ENCODE data around the gene OAT. TPM values are rescaled to one million over a fixed set of nuclear protein-coding genes. Genes with fewer than 3 reads are reported as not detected.
"Not testable (repeated sequence)": the region's sequence is repeated elsewhere in the genome, so short reads cannot be mapped to it uniquely, and the experiment has no call there.

OAT gene
- total and polyA plus RNA-seq, 9 donors = 56.3 to 128 (median 74.6) TPM

DNA sequence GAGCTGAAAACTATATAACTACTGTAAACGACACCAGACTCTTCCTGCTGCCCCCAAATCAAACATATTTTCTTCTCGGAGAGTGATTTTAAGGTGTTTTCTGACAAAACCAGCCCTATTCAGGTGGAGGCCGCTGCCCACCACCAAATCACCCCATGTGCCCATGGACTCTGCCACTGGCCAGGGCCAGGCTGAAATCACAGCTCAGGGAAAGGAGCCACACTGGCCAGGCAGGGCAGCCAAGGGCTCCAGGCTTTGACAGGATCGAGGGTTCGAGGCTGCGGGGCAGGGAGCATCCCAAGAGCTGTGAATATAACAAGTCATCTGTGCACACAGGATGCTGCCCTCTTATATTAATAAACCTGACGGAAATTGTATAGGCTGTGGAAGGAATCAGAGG is 48.3 kb downstream of the OAT start:
- DNase-seq = no peak
- H3K27ac ChIP-seq (ENCODE audit: low read length) = no peak overlapping the region
- WGBS (ENCODE audit: insufficient coverage) = 100% methylated on average over 2 of the region's 7 CpGs

DNA sequence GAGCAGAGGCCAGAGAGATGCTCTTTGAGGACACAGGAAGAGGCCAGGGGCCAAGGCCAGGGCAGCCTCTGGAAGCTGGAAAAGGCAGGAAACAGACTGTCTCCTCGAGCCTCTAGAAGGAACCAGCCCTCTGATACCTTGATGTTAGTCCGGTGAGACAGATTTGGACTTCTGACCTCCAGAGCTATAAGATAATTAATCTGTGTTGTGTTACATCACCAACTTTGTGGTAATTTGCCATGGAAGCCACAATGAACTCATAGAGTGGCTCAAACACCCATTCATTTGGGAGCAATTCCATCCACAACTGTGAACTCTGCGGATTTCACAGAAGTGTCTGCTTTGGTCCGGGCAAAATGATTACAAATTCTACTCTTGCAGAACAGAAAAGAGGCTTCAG is 48.7 kb downstream of the OAT start:
- no peak overlapping the region for H3K4me3 ChIP-seq (ENCODE audit: low read length)
- peaks cover 2% of the 10 kb centered on the region for H3K9me3 ChIP-seq (replicated peaks; ENCODE audit: control insufficient read depth, low read depth, low read length)
- no peak overlapping the region for H3K27ac ChIP-seq (ENCODE audit: low read length)
- peaks cover 2% of the 10 kb centered on the region for H3K27me3 ChIP-seq (ENCODE audit: control insufficient read depth, insufficient read depth, low read length)
- DNase-seq = no peak
- WGBS (ENCODE audit: insufficient coverage) = 17% methylated on average over 1 of the region's 4 CpGs
- peaks cover 8% of the 10 kb centered on the region for H3K4me1 ChIP-seq (ENCODE audit: control insufficient read depth, insufficient read depth, low read length)
- no peaks in the 10 kb centered on the region for H3K36me3 ChIP-seq (ENCODE audit: control insufficient read depth, insufficient read depth, low read length)

More for the DNA sequence above, 48.3 kb downstream of the OAT start:
- Histone ChIP-seq H3K36me3 (ENCODE audit: control insufficient read depth, insufficient read depth, low read length) (no peaks in the 10 kb centered on the region), H3K4me3 (ENCODE audit: low read length) (no peak overlapping the region), H3K9me3 (replicated peaks; ENCODE audit: control insufficient read depth, low read depth, low read length) (peaks cover 2% of the 10 kb centered on the region), H3K4me1 (ENCODE audit: control insufficient read depth, insufficient read depth, low read length) (peaks cover 8% of the 10 kb centered on the region), H3K27me3 (ENCODE audit: control insufficient read depth, insufficient read depth, low read length) (peaks cover 2% of the 10 kb centered on the region)

DNA sequence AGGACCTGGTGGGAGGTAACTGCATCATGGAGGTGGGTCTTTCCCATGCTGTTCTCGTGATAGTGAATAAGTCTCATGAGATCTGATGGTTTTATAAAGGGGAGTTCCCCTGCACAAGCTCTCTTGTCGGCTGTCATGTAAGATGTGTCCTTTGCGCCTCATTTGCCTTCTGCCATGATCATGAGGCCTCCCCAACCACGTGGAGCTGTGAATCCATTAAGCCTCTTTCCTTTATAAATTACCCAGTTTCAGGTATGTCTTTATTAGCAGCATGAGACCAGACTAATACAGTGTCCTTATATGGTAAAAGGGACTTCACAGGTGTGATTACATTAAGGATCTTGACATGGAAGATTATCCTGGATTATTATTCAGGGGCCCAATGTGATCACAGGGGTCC is 49.2 kb downstream of the OAT start:
- not testable (repeated sequence) for H3K4me1 ChIP-seq (ENCODE audit: control insufficient read depth, insufficient read depth, low read length); H3K9me3 ChIP-seq (replicated peaks; ENCODE audit: control insufficient read depth, low read depth, low read length); H3K36me3 ChIP-seq (ENCODE audit: control insufficient read depth, insufficient read depth, low read length); H3K27ac ChIP-seq (ENCODE audit: low read length); DNase-seq; H3K4me3 ChIP-seq (ENCODE audit: low read length); H3K27me3 ChIP-seq (ENCODE audit: control insufficient read depth, insufficient read depth, low read length)
- WGBS (ENCODE audit: insufficient coverage) = 17% methylated on average over 2 of the region's 4 CpGs

DNA sequence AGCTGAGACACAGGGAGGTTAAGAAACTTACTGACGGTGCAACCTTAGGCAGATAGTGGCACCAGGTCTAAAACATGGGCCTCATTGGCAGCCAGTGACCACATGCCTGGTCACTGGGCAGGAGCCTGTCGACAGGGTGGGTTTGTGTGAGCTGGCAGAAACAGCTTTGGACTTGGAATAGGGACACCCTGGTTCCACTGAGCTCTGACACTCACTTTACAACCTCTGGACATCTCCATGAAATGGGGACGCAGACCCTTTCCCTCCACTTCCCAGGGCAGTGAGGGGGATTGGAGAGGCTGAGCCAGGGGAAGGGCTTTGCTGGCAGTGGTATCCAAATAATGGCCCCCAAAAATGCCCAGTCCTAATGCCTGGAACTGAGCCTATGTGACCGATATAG is 49.7 kb downstream of the OAT start:
- Histone ChIP-seq H3K9me3 (replicated peaks; ENCODE audit: control insufficient read depth, low read depth, low read length) (peaks cover 2% of the 10 kb centered on the region), H3K27ac (ENCODE audit: low read length) (no peak overlapping the region), H3K4me1 (ENCODE audit: control insufficient read depth, insufficient read depth, low read length) (peaks cover 8% of the 10 kb centered on the region), H3K36me3 (ENCODE audit: control insufficient read depth, insufficient read depth, low read length) (no peaks in the 10 kb centered on the region), H3K27me3 (ENCODE audit: control insufficient read depth, insufficient read depth, low read length) (peaks cover 2% of the 10 kb centered on the region), H3K4me3 (ENCODE audit: low read length) (no peak overlapping the region)
- WGBS (ENCODE audit: insufficient coverage) = 83% methylated on average over 1 of the region's 4 CpGs
- DNase-seq = no peak

DNA sequence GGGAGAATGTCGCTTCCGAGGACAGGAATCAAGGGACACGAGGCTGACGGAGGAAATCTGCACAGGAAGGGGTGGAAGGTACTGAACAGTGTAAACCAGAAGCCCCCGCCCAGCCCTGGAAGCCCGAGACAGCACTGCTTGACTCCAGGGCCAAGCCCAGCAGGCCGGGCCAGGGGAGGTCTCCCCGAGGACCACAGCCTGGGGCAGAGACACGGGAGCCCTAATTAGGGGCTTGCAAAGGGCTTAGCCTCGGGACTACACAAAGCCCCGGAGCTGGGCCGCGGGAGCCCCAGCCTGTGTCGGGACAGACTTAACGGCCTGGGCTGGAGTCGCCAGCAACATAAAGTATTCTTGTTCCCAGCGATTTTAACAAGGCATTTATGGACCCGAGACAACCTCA is 50.8 kb downstream of the OAT start:
- Histone ChIP-seq H3K9me3 (replicated peaks; ENCODE audit: control insufficient read depth, low read depth, low read length) (peaks cover 2% of the 10 kb centered on the region), H3K36me3 (ENCODE audit: control insufficient read depth, insufficient read depth, low read length) (no peaks in the 10 kb centered on the region), H3K4me3 (ENCODE audit: low read length) (no peak overlapping the region), H3K27ac (ENCODE audit: low read length) (no peak overlapping the region), H3K4me1 (ENCODE audit: control insufficient read depth, insufficient read depth, low read length) (peaks cover 8% of the 10 kb centered on the region), H3K27me3 (ENCODE audit: control insufficient read depth, insufficient read depth, low read length) (peaks cover 4% of the 10 kb centered on the region)
- 43% methylated on average over 18 of the region's 18 CpGs for whole genome bisulfite sequencing (ENCODE audit: insufficient coverage)
- no peak for DNase-seq

DNA sequence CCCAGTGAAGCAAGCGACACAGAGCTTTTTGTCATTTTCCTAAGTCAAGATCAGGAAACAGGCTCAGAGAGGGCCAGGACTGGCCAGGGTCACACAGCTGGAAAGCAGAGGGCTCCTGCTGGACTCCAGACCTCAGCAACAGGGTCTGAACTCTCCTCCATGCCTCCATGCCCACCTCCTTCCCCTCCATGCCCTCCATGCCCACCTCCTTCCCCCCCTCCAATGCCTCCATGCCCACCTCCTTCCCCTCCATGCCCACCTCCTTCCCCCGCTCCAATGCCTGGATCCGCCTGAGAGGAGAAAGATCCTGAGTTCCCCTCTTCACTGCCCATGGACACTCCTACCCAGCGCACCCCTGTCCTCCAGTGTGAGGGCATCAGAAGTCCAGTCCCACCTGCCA is 51.3 kb downstream of the OAT start:
- H3K4me1 ChIP-seq (ENCODE audit: control insufficient read depth, insufficient read depth, low read length) = peaks cover 8% of the 10 kb centered on the region
- peaks cover 4% of the 10 kb centered on the region for H3K27me3 ChIP-seq (ENCODE audit: control insufficient read depth, insufficient read depth, low read length)
- 90% methylated on average over 2 of the region's 4 CpGs for WGBS (ENCODE audit: insufficient coverage)
- H3K27ac ChIP-seq (ENCODE audit: low read length) = no peak overlapping the region
- H3K9me3 ChIP-seq (replicated peaks; ENCODE audit: control insufficient read depth, low read depth, low read length) = peaks cover 2% of the 10 kb centered on the region
- no peak for DNase-seq
- H3K36me3 ChIP-seq (ENCODE audit: control insufficient read depth, insufficient read depth, low read length) = no peaks in the 10 kb centered on the region
- no peak overlapping the region for H3K4me3 ChIP-seq (ENCODE audit: low read length)

DNA sequence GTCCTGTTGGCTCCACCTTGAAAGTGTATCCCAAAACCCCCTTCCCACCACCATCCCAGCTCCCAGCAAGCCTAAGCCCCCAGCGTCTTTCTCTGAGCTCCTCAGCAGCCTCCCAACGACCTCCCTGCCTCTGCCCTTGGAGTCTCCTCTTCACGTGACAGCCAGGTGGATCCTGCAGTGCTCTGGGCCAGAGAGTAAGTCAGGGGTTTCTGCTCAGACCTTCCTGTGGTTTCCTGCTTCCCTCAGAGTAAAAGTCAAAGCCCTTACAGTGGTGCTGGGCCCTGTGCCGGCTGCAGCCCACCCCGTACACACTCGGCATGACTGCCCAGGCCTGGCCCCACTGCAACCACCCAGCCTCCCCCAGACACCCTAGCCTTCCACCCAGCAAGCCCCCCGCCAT is 51.9 kb downstream of the OAT start:
- peaks cover 4% of the 10 kb centered on the region for H3K27me3 ChIP-seq (ENCODE audit: control insufficient read depth, insufficient read depth, low read length)
- peaks cover 2% of the 10 kb centered on the region for H3K9me3 ChIP-seq (replicated peaks; ENCODE audit: control insufficient read depth, low read depth, low read length)
- 60% methylated on average over 6 of the region's 7 CpGs for WGBS (ENCODE audit: insufficient coverage)
- peaks cover 8% of the 10 kb centered on the region for H3K4me1 ChIP-seq (ENCODE audit: control insufficient read depth, insufficient read depth, low read length)
- H3K27ac ChIP-seq (ENCODE audit: low read length) = no peak overlapping the region
- no peak for DNase-seq
- H3K4me3 ChIP-seq (ENCODE audit: low read length) = no peak overlapping the region
- H3K36me3 ChIP-seq (ENCODE audit: control insufficient read depth, insufficient read depth, low read length) = no peaks in the 10 kb centered on the region

DNA sequence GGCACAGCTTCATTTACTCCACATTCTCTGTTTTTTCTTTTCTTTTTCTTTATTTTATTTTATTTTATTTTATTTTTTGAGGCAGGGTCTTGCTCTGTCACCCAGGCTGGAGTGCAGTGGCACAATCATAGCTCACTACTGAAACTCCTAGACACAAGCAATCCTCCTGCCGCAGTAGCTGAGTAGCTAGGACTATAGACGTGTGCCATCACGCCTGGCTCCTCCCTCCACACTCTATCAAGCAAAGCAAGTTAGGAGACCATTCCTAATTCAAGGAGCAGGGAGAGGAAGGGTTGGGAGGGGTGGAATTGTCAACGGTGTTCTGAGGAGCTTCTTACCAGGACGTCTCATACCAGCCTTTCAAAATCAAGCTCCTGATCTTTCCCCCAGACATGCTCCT is 52.4 kb downstream of the OAT start:
- H3K36me3 ChIP-seq (ENCODE audit: control insufficient read depth, insufficient read depth, low read length) = no peaks in the 10 kb centered on the region
- DNase-seq = no peak
- no peak overlapping the region for H3K27ac ChIP-seq (ENCODE audit: low read length)
- H3K4me3 ChIP-seq (ENCODE audit: low read length) = no peak overlapping the region
- H3K4me1 ChIP-seq (ENCODE audit: control insufficient read depth, insufficient read depth, low read length) = peaks cover 8% of the 10 kb centered on the region
- no peaks in the 10 kb centered on the region for H3K9me3 ChIP-seq (replicated peaks; ENCODE audit: control insufficient read depth, low read depth, low read length)
- H3K27me3 ChIP-seq (ENCODE audit: control insufficient read depth, insufficient read depth, low read length) = peaks cover 4% of the 10 kb centered on the region
- 60% methylated on average over 2 of the region's 5 CpGs for WGBS (ENCODE audit: insufficient coverage)

DNA sequence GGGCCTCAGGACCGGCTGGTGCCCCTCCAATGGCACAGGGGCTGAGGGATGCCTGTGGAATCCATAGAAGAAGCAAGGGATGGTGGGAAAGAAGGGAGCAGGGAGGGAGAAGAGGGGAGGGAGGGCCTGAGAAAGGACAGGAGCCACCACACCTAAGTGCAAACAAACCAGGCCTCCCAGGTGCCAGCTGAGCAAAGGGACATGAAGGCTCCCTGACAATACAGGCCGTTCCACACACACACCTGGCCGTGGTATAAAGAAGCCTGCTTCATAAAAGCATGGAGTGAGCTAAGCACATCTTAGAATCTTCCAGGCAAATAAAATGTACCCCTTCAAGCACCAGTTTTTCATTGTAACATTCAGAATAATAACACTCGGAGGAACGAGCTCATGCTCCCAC is 54.0 kb downstream of the OAT start:
- Histone ChIP-seq H3K9me3 (replicated peaks; ENCODE audit: control insufficient read depth, low read depth, low read length) (no peaks in the 10 kb centered on the region), H3K4me3 (ENCODE audit: low read length) (no peak overlapping the region), H3K36me3 (ENCODE audit: control insufficient read depth, insufficient read depth, low read length) (no peaks in the 10 kb centered on the region), H3K27ac (ENCODE audit: low read length) (no peak overlapping the region), H3K4me1 (ENCODE audit: control insufficient read depth, insufficient read depth, low read length) (peaks cover 8% of the 10 kb centered on the region), H3K27me3 (ENCODE audit: control insufficient read depth, insufficient read depth, low read length) (peaks cover 2% of the 10 kb centered on the region)
- DNase-seq = no peak
- 69% methylated on average over 3 of the region's 5 CpGs for WGBS (ENCODE audit: insufficient coverage)

DNA sequence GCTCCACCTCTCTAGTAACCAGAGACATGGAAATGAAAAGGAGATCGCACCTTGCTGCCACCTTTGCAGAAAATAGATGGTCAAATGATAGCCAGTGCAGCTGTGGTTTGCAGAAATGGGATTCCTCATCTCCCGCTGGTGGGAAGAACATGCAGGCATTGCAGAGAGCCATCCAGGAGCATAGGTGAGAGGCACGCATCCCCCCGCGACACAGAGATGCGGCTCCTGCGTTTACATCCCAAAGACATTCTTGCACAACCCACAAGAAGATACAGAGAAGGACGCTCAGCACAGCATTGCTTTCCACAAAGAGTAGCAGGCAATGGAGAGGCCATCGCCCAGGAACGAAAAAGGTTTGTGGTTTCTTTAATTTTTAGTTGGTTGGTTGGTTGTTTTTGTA is 56.2 kb downstream of the OAT start:
- Histone ChIP-seq H3K4me1 (ENCODE audit: control insufficient read depth, insufficient read depth, low read length) (peaks cover under 1% of the 10 kb centered on the region), H3K27ac (ENCODE audit: low read length) (no peak overlapping the region), H3K4me3 (ENCODE audit: low read length) (no peak overlapping the region), H3K36me3 (ENCODE audit: control insufficient read depth, insufficient read depth, low read length) (no peaks in the 10 kb centered on the region), H3K27me3 (ENCODE audit: control insufficient read depth, insufficient read depth, low read length) (peaks cover 2% of the 10 kb centered on the region), H3K9me3 (replicated peaks; ENCODE audit: control insufficient read depth, low read depth, low read length) (peaks cover 3% of the 10 kb centered on the region)
- 85% methylated on average over 7 of the region's 10 CpGs for WGBS (ENCODE audit: insufficient coverage)
- no peak for DNase-seq

DNA sequence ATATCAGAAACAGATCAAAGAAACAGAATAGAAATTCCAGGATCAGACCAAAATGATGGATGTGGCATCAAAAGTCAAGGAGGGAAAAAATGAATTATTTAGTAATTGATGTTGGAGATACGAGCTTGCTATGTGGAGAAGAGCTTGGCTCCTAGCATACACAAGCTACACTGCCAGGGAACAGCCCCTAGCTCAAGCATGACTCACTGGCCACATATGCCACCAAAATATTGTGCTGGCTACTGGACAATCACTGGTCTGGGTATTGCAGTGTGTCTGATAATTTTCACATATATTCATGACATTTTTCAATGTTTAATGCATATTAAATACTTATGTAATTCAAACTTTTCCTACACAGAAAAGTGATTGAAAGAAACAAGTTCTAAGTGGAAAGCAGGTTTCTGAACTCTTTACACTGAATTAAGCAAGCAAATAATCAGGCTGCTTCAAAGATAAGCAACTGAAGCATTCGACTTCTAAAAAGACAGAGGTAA is 59.3 kb downstream of the OAT start:
- no CpG with 5 or more reads among the region's 2 CpGs for WGBS (ENCODE audit: insufficient coverage)
- H3K4me3 ChIP-seq (ENCODE audit: low read length) = no peak overlapping the region
- no peaks in the 10 kb centered on the region for H3K36me3 ChIP-seq (ENCODE audit: control insufficient read depth, insufficient read depth, low read length)
- peaks cover 3% of the 10 kb centered on the region for H3K9me3 ChIP-seq (replicated peaks; ENCODE audit: control insufficient read depth, low read depth, low read length)
- H3K27ac ChIP-seq (ENCODE audit: low read length) = no peak overlapping the region
- no peak for DNase-seq
- peaks cover 2% of the 10 kb centered on the region for H3K27me3 ChIP-seq (ENCODE audit: control insufficient read depth, insufficient read depth, low read length)
- H3K4me1 ChIP-seq (ENCODE audit: control insufficient read depth, insufficient read depth, low read length) = peaks cover 6% of the 10 kb centered on the region

All from muscle of leg (tissue), 11 donors.